IPS-15b (cell line): ENCODE measurements around the gene TMEM123.
"Not testable (repeated sequence)": the region's sequence is repeated elsewhere in the genome, so short reads cannot be mapped to it uniquely, and the experiment has no call there.

Source experiments
- H3K27me3 ChIP-seq: one replicate; pipeline ENCODE4 v1.6.1; 2013; ENCODE audit warnings: low read length; ENCODE audit not compliant: control insufficient read depth, insufficient read depth
- H3K36me3 ChIP-seq: one replicate; pipeline ENCODE4 v1.6.1; 2013; ENCODE audit warnings: low read length; ENCODE audit not compliant: control insufficient read depth, insufficient read depth
- H3K4me1 ChIP-seq: one replicate; pipeline ENCODE4 v1.6.1; 2013; ENCODE audit warnings: mild to moderate bottlenecking, low read length; ENCODE audit not compliant: control insufficient read depth, insufficient read depth
- H3K4me3 ChIP-seq: one replicate; pipeline ENCODE4 v1.5.1; 2013; ENCODE audit warnings: low read depth, low read length
- H3K9ac ChIP-seq: one replicate; pipeline ENCODE4 v1.6.1; 2013; ENCODE audit warnings: low read depth, mild to moderate bottlenecking, low read length
- H3K9me3 ChIP-seq: one replicate; pipeline ENCODE4 v1.6.1; 2013; ENCODE audit warnings: mild to moderate bottlenecking, low read length; ENCODE audit not compliant: control insufficient read depth, insufficient read depth

TMEM123 gene

DNA sequence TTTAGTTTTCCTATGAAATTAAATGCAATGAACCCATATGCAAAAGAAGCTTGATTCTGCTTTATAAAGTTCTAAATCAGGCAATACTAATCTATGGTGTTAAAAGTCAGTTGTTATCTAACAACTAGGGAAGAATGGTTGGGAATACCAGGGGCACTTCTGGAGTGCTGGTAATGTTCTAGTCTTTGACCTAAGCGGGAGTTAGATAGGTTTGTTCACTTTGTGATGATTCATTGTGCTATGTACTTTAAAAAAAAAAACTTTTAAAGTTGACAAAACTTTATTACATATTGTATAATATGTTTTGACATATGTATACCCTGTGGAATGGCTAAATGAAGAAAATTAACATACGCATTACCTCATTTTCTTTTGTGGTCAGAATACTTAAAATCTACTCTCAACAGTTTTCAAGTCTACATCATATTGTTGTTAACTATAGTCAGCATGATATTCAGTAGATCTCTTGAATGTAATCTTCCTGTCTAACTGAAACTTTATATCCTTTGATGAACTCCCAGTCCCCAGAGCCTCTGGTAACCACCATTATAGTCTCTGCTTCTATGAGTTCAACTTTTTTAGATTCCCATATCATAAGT is 66.3 kb downstream of the TMEM123 start:
- H3K4me3 ChIP-seq, result no peak overlapping the region
- no peaks in the 10 kb centered on the region for H3K36me3 ChIP-seq
- no peak overlapping the region for H3K9ac ChIP-seq
- H3K4me1 ChIP-seq, result no peaks in the 10 kb centered on the region
- no peaks in the 10 kb centered on the region for H3K9me3 ChIP-seq
- H3K27me3 ChIP-seq, result no peaks in the 10 kb centered on the region

GRCh38 chr11:102385085-102386007 is 67.2 kb downstream of the TMEM123 start:
- H3K4me1 ChIP-seq, result no peaks in the 10 kb centered on the region
- H3K36me3 ChIP-seq, result no peaks in the 10 kb centered on the region
- H3K9ac ChIP-seq, result no peak overlapping the region
- H3K9me3 ChIP-seq, result no peaks in the 10 kb centered on the region
- no peaks in the 10 kb centered on the region for H3K27me3 ChIP-seq
- H3K4me3 ChIP-seq, result no peak overlapping the region

DNA sequence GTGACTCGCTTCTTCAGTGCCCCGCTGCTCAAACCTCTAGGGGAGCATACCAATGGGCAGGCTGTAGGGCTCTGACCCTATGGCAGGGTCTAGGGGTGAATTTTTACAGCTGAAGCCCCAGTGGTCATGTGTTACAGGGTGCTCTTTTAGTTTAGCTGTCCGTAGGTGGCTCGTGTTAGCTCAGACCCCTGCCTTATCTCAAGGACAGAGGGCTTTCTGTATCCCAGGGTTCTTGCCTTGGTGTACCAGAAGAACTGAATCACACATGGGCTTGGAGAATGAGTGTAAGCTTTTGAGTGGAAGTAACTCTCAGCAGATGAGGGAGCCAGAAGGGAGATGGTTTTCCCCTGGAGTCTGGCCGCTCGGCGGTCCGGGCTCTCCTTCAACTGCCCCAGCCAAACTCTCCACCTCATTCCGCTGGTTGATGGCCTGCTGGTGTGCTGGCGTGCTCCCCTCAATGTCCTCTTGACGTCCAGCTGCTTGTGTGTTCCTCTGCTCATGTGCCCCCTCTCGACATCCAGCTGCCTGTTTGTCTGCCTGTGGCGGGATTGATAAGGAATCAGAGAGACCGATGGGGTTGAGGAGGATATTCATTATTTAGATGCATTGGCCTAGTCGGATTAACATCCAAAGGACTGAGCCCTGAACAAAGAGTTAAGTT is 68.0 kb downstream of the TMEM123 start:
- Histone ChIP-seq H3K36me3 (no peaks in the 10 kb centered on the region), H3K27me3 (no peaks in the 10 kb centered on the region), H3K9me3 (no peaks in the 10 kb centered on the region), H3K4me1 (no peaks in the 10 kb centered on the region), H3K4me3 (no peak overlapping the region), H3K9ac (no peak overlapping the region)

DNA sequence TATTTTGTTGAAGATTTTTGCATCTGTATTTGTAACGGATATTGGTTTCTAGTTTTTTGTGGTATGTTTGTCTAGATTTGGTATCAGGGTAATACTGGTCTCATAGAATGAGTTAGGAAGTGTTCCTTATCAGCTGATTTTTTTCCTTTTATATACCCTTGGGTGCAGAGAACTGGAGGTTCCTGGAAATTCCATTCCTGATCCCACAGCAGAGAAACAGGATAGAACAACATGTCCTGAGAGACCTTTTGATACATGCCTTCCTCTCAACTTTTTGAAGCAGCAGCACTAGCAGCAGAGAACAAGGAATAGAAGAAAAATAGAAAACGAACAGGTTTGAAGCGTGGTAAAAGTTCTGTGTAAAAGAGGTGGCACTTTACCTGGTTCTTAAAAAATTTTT is 68.7 kb downstream of the TMEM123 start:
- Histone ChIP-seq H3K9me3 (no peaks in the 10 kb centered on the region), H3K4me1 (no peaks in the 10 kb centered on the region), H3K9ac (no peak overlapping the region), H3K27me3 (no peaks in the 10 kb centered on the region), H3K4me3 (no peak overlapping the region), H3K36me3 (no peaks in the 10 kb centered on the region)

DNA sequence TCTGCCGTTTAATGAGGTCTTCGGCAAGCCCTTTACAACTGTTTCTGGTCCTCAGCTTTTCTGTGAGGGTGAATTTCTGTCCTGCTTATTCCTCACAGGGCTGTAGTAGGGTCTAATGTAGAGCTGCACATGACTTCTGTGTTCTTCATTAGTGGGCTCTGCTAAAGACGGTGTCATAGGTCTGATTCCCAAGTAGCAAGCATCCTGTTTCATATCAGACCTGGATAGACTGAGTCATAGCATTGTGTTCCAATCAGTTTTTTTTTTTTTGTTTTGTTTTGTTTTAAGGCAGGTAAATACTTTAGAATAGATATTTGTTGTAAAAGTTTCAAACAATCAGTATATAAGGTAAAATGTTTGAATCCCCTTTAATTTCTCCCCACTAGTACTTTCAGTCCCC is 70.2 kb downstream of the TMEM123 start:
- Histone ChIP-seq H3K36me3 (no peaks in the 10 kb centered on the region), H3K9me3 (no peaks in the 10 kb centered on the region)

DNA sequence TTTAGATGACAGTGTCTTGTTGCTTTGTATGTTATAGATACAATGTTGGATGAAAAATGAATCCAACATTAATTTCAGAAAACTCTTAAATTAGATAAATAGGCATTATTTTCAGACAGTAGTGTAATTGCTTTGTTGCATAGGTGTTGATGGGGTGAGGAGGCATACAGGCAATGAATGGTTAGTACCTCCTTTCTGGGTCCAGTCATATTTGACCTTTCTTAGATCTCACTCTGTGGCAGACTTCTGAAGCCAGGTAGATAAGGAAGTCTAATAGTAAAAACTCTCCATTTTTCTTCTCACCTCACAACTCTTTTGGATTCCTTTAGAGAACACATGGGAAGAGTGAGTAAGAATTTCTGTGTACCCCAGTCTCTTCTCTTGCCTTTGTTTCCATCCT is 73.7 kb downstream of the TMEM123 start:
- H3K27me3 ChIP-seq, result no peaks in the 10 kb centered on the region
- no peak overlapping the region for H3K4me3 ChIP-seq
- no peaks in the 10 kb centered on the region for H3K9me3 ChIP-seq
- no peak overlapping the region for H3K9ac ChIP-seq
- no peaks in the 10 kb centered on the region for H3K36me3 ChIP-seq
- peaks cover 2% of the 10 kb centered on the region for H3K4me1 ChIP-seq

More for the DNA sequence above, 70.2 kb downstream of the TMEM123 start:
- Histone ChIP-seq H3K4me3 (no peak overlapping the region), H3K27me3 (no peaks in the 10 kb centered on the region), H3K4me1 (no peaks in the 10 kb centered on the region), H3K9ac (no peak overlapping the region)

DNA sequence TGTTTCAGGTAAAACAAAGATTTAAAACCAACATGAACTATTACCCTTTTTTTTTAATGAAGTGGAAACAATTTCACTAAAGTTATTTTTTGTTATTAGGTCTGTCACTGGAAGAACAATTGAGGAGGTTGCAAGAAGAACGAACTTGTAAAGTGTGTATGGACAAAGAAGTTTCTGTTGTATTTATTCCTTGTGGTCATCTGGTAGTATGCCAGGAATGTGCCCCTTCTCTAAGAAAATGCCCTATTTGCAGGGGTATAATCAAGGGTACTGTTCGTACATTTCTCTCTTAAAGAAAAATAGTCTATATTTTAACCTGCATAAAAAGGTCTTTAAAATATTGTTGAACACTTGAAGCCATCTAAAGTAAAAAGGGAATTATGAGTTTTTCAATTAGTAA is 74.7 kb downstream of the TMEM123 start:
- H3K9me3 ChIP-seq, result no peaks in the 10 kb centered on the region
- H3K9ac ChIP-seq, result no peak overlapping the region
- H3K4me1 ChIP-seq, result peaks cover 2% of the 10 kb centered on the region
- H3K36me3 ChIP-seq, result no peaks in the 10 kb centered on the region
- no peak overlapping the region for H3K4me3 ChIP-seq
- no peaks in the 10 kb centered on the region for H3K27me3 ChIP-seq

DNA sequence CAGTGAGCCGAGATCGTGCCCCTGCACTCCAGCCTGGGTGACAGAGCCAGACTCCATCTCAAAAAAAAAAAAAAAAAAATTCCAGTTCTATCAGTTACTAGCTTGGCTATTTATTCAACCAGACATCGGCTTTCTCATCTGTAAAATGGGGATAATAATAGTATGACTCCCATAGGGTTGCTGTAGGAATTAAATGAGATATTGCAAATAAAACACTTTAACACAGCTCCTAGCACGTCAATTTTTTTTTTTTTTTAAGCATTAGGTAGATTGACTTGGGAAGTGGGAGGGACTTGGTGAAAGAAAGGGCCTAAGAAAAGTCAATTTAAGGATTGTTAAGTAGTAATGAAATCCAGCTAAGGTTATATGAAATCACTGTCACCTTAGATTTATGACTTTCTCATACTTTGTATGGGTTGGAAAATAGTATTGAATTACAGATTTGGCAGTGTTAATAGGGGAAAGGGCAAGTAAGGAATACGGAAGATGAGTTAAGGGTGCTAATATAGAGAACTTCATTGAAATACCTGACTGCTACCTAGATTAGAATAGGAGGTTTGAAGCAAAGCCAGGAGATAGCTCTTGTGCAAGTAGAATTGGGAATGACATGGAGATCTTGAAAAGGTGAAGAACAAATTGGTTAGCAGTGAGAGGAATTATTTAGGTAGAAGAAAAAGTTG is 76.7 kb downstream of the TMEM123 start:
- Histone ChIP-seq H3K27me3 (no peaks in the 10 kb centered on the region), H3K4me3 (no peak overlapping the region), H3K9ac (no peak overlapping the region)

GRCh38 chr11:102374633-102375424 is 77.7 kb downstream of the TMEM123 start:
- not testable (repeated sequence) for H3K4me1 ChIP-seq, H3K36me3 ChIP-seq, H3K9me3 ChIP-seq, H3K27me3 ChIP-seq
- Histone ChIP-seq H3K4me3 (peak overlapping the region; percentile 67), H3K9ac (peak overlapping the region; percentile 79)

More for the DNA sequence above, 76.7 kb downstream of the TMEM123 start:
- Histone ChIP-seq H3K9me3 (no peaks in the 10 kb centered on the region), H3K4me1 (peaks cover 2% of the 10 kb centered on the region), H3K36me3 (no peaks in the 10 kb centered on the region)

DNA sequence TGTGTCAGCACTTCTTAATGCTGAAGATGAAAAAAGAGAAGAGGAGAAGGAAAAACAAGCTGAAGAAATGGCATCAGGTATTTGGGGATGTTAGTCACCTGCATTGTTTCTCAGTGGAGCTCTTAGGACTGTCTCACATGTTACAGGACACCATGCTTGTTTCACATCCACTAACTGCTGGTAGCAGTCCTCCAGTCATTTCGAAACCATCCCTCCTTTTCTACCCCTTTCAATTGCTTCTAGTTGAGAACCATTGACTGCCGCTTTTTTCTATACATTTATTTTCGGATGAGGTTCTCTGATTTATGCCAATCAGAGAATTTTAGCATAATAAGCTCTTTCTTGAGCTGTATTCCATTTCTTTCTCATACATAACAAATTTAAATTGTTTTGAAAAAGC is 84.1 kb downstream of the TMEM123 start:
- no peaks in the 10 kb centered on the region for H3K27me3 ChIP-seq
- no peak overlapping the region for H3K4me3 ChIP-seq
- H3K9ac ChIP-seq, result no peak overlapping the region
- peaks cover 7% of the 10 kb centered on the region for H3K36me3 ChIP-seq
- H3K4me1 ChIP-seq, result no peaks in the 10 kb centered on the region
- no peaks in the 10 kb centered on the region for H3K9me3 ChIP-seq

- Histone ChIP-seq H3K9me3 (no peaks in the 10 kb centered on the region), H3K9ac (no peak overlapping the region), H3K36me3 (peaks cover 7% of the 10 kb centered on the region), H3K27me3 (no peaks in the 10 kb centered on the region), H3K4me3 (no peak overlapping the region), H3K4me1 (no peaks in the 10 kb centered on the region)
Measured at GRCh38 chr11:102367364-102367763, 85.2 kb downstream of the TMEM123 start.
